ENCODE data around the gene KLHL5. TPM values are rescaled to one million over a fixed set of nuclear protein-coding genes. Genes with fewer than 3 reads are reported as not detected.

The KLHL5 gene
- total RNA-seq, 1 experiment from 2014 or later, result 128 TPM

DNA sequence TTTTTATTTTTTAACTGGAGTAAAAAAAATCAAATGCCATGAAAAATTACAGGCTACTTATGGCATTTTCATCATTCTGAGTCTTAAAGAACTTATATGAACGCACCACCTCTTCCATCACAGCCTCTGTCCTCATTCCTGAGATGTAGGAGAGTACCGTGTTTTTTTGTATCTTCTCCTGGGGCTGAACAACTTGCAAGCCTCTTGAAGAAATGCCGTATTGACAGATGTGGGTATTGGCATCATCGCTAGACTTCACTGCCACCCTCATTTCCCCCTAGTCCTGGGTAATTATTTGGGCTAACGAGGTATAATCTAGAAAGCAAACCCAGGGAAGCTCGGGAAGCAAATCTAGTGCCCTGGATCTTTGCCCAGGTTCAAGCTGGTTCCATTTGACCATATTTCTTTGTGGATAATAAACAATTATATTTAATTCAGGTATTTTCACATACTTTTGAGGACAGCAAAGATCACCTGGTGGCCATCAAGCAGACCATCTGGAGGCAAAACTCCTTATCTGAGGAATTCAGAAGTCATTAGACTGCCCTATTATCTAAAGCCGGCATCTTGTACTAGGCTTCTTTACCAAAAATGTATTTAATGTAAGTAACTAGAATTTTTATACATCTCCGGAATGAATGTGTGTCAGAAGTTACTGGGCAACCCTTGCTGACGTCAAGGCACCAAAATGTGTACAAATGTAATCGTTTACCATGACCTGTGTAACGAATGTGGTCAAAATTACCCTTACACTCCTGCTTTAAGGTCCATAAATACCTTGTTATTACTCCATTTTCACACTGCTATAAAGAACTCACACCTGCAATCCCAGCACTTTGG lies 64.4 kb downstream of the KLHL5 start:
- no peak overlapping the region for H3K4me3 ChIP-seq (ENCODE audit: low read depth in 2 of 2, low read length in 2 of 2)
- ATAC-seq, result no peak
- no peak overlapping the region for H3K27ac ChIP-seq (ENCODE audit: low read length)
- no peaks in the 10 kb centered on the region for H3K9me3 ChIP-seq (ENCODE audit: control insufficient read depth, insufficient read depth, low read depth, low read length)
- H3K36me3 ChIP-seq (ENCODE audit: control insufficient read depth, insufficient read depth, low read length), result no peaks in the 10 kb centered on the region; the same call in 1 of the 2 replicates
- CTCF ChIA-PET, result no interaction called here
- POLR2A ChIA-PET, result interaction anchor here (0.7 kb wide), 1 partner anchor 216 kb away, joined by 3 read pairs; no protein-coding TSS in a partner anchor
- BruUV-seq (replicated peaks), result no TSS peak
- H3K27me3 ChIP-seq (ENCODE audit: control insufficient read depth, insufficient read depth, low read length), result no peaks in the 10 kb centered on the region
- in situ Hi-C loops (cut with HindIII; ENCODE audit: low pct_unique_long_range_greater_than_20kb, low sequenced_read_pairs), result no loop called here
- intact Hi-C loops (cut with micrococcal nuclease; ENCODE audit: unreplicated experiment), result no loop called here
- no peak for TF ChIP-seq TCF7L2 (IDR thresholded peaks at IDR 0.05; ENCODE audit: low read depth, low read length)
- H3K4me1 ChIP-seq (ENCODE audit: control insufficient read depth, insufficient read depth, low read length), result no peaks in the 10 kb centered on the region
- no peak for DNase-seq (ENCODE audit: low read depth, low spot score)

DNA sequence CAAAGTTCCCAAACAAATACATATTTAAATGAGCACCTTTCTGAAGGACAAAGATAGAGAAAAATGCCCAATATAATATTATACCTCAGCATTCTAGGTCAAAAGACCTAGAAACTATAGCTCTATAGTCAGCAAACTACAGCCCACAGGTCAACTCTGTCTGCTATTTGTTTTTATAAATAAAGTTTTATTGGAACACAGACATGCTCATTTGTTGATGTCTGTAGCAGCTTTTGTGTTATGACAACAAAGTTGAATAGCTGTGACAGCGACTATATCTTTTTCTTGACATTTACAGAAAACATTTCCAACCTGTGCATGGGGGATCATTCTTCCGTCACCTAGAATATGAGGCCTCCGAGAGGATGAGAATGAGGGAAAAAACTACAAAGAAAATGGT lies 71.6 kb downstream of the KLHL5 start:
- intact Hi-C loops (cut with micrococcal nuclease; ENCODE audit: unreplicated experiment), result loop anchor here (5.0 kb wide), 1 partner anchor 231 kb away; no protein-coding TSS in a partner anchor
- Histone ChIP-seq H3K4me1 (ENCODE audit: control insufficient read depth, insufficient read depth, low read length) (no peaks in the 10 kb centered on the region), H3K27me3 (ENCODE audit: control insufficient read depth, insufficient read depth, low read length) (no peaks in the 10 kb centered on the region), H3K4me3 (ENCODE audit: low read depth in 2 of 2, low read length in 2 of 2) (no peak overlapping the region), H3K27ac (ENCODE audit: low read length) (no peak overlapping the region), H3K36me3 (ENCODE audit: control insufficient read depth, insufficient read depth, low read length) (no peaks in the 10 kb centered on the region), H3K9me3 (ENCODE audit: control insufficient read depth, insufficient read depth, low read depth, low read length) (no peaks in the 10 kb centered on the region)
- DNase-seq (ENCODE audit: low read depth, low spot score) (no peak), ATAC-seq (no peak)
- no TSS peak for BruUV-seq (replicated peaks)
- ChIA-PET CTCF (interaction anchor here (0.6 kb wide), 1 partner anchor 48 kb away, joined by 3 read pairs; no protein-coding TSS in a partner anchor), POLR2A (interaction anchor here (0.6 kb wide), 1 partner anchor 189 kb away, joined by 3 read pairs; no protein-coding TSS in a partner anchor)
- in situ Hi-C loops (cut with HindIII; ENCODE audit: low pct_unique_long_range_greater_than_20kb, low sequenced_read_pairs), result no loop called here
- TF ChIP-seq TCF7L2 (IDR thresholded peaks at IDR 0.05; ENCODE audit: low read depth, low read length) (no peak), POLR2AphosphoS5 (IDR thresholded peaks at IDR 0.05; ENCODE audit: low read depth, low read length) (no peak), SIN3A (IDR thresholded peaks at IDR 0.05; ENCODE audit: borderline replicate concordance, insufficient read depth, low read depth, low read length) (no peak)
- TF ChIP-seq, protein P1, sequence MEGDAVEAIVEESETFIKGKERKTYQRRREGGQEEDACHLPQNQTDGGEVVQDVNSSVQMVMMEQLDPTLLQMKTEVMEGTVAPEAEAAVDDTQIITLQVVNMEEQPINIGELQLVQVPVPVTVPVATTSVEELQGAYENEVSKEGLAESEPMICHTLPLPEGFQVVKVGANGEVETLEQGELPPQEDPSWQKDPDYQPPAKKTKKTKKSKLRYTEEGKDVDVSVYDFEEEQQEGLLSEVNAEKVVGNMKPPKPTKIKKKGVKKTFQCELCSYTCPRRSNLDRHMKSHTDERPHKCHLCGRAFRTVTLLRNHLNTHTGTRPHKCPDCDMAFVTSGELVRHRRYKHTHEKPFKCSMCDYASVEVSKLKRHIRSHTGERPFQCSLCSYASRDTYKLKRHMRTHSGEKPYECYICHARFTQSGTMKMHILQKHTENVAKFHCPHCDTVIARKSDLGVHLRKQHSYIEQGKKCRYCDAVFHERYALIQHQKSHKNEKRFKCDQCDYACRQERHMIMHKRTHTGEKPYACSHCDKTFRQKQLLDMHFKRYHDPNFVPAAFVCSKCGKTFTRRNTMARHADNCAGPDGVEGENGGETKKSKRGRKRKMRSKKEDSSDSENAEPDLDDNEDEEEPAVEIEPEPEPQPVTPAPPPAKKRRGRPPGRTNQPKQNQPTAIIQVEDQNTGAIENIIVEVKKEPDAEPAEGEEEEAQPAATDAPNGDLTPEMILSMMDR (IDR thresholded peaks at IDR 0.05), result no peak
- TF ChIP-seq, protein P2, sequence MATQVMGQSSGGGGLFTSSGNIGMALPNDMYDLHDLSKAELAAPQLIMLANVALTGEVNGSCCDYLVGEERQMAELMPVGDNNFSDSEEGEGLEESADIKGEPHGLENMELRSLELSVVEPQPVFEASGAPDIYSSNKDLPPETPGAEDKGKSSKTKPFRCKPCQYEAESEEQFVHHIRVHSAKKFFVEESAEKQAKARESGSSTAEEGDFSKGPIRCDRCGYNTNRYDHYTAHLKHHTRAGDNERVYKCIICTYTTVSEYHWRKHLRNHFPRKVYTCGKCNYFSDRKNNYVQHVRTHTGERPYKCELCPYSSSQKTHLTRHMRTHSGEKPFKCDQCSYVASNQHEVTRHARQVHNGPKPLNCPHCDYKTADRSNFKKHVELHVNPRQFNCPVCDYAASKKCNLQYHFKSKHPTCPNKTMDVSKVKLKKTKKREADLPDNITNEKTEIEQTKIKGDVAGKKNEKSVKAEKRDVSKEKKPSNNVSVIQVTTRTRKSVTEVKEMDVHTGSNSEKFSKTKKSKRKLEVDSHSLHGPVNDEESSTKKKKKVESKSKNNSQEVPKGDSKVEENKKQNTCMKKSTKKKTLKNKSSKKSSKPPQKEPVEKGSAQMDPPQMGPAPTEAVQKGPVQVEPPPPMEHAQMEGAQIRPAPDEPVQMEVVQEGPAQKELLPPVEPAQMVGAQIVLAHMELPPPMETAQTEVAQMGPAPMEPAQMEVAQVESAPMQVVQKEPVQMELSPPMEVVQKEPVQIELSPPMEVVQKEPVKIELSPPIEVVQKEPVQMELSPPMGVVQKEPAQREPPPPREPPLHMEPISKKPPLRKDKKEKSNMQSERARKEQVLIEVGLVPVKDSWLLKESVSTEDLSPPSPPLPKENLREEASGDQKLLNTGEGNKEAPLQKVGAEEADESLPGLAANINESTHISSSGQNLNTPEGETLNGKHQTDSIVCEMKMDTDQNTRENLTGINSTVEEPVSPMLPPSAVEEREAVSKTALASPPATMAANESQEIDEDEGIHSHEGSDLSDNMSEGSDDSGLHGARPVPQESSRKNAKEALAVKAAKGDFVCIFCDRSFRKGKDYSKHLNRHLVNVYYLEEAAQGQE (IDR thresholded peaks at IDR 0.05; ENCODE audit: insufficient read depth in 1 of 2, low read depth in 2 of 2, low read length in 1 of 2), result no peak

Data from Panc1 (cell line).